Activated CD8-positive, alpha-beta T cell treated with anti-CD3 and anti-CD28 coated beads for 36 hours (primary cell): Measurements from ENCODE around the gene CLASRP. TPM values are rescaled to one million over a fixed set of nuclear protein-coding genes. Genes with fewer than 3 reads are reported as not detected.
"Not testable (repeated sequence)": the region's sequence is repeated elsewhere in the genome, so short reads cannot be mapped to it uniquely, and the experiment has no call there.

Experiments used
- ATAC-seq: fragments of 200-7000 bp; cut with Tn5 transposase; one replicate; pipeline ENCODE4 v1.10.0; 2021; ENCODE audit warnings: mild to moderate bottlenecking, moderate library complexity
- CTCF ChIA-PET: fragments of 350-600 bp; sonication (Branson Sonifier 250); formaldehyde crosslinking; loops from one replicate; lab custom pipeline; 2021; ENCODE audit warnings: antibody characterized with exemption; lab: Charles Lee
- POLR2A ChIA-PET: fragments of 350-600 bp; sonication (Branson Sonifier 250); formaldehyde crosslinking; loops from one replicate; lab custom pipeline; 2021; ENCODE audit warnings: antibody characterized with exemption; lab: Charles Lee
- DNase-seq: peaks from one replicate; pipeline ENCODE4 v3.0.0-alpha.2; 2020
- H3K27ac Mint-ChIP-seq: one replicate; pipeline ENCODE4 v1.8.0; 2021; ENCODE audit warnings: mild to moderate bottlenecking, mixed read lengths
- H3K27me3 Mint-ChIP-seq: one replicate; pipeline ENCODE4 v1.8.0; 2021; ENCODE audit warnings: mixed read lengths
- H3K36me3 Mint-ChIP-seq: one replicate; pipeline ENCODE4 v1.8.0; 2021; ENCODE audit warnings: low read depth, mixed read lengths
- H3K4me1 Mint-ChIP-seq: one replicate; pipeline ENCODE4 v1.8.0; 2021; ENCODE audit warnings: low read depth, mixed read lengths
- H3K4me3 Mint-ChIP-seq: one replicate; pipeline ENCODE4 v1.8.0; 2021; ENCODE audit warnings: mild to moderate bottlenecking, moderate library complexity, mixed read lengths
- H3K9me3 Mint-ChIP-seq: one replicate; pipeline ENCODE4 v1.8.0; 2021; ENCODE audit warnings: mixed read lengths
- intact Hi-C: fragments of 100-400 bp; cut with micrococcal nuclease; formaldehyde crosslinking; loops from one replicate; pipeline ENCODE4 v1.10.0; 2022
- total RNA-seq, 2 experiments: library from RNA; stranded (reverse); gene quantifications; one replicate each; pipeline ENCODE4 v1.2.3, GENCODE V29; 2021
- TF ChIP-seq, protein P1 (sequence below): fragments of 200-600 bp; IDR thresholded peaks from one replicate; pipeline ENCODE4 v1.8.0; 2022; ENCODE audit warnings: antibody characterized with exemption, mild to moderate bottlenecking

Gene CLASRP
- total RNA-seq, 2 experiments from 2014 or later = 72.7 to 80.5 TPM

DNA sequence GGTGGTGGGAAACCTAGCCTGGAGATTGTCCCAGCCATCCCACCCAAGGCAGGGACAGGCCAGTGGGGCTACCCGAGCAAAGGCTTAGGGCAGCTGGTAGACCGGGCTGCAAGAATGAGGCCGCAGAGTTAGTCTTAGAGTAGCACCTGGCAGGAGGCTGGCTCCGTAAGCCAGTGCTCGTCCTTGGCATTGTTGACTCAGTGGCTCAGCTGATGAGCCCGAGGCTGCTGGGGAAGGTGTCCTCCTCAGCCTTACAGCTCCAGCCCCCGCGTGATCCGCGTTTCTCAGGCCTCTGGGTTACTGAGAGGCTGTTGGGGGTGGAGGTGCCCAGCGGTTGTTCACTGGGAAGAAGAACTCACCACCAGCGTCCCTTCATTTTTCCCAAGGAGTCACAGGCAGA, 78.8 kb downstream of the CLASRP start:
- ChIA-PET CTCF (interaction anchor here (0.9 to 2.9 kb wide), 5 partner anchors 8 to 31 kb away, joined by 3 to 16 read pairs (median 3); partner anchors contain the start of gene PPP1R37), POLR2A (interaction anchor here (0.7 to 2.1 kb wide), 6 partner anchors 15 to 134 kb away, joined by 3 to 14 read pairs (median 6); partner anchors contain the start of genes PPP1R37 and TRAPPC6A)
- DNase-seq (peak; percentile 53), ATAC-seq (peak; percentile 6)
- TF ChIP-seq, protein P1, sequence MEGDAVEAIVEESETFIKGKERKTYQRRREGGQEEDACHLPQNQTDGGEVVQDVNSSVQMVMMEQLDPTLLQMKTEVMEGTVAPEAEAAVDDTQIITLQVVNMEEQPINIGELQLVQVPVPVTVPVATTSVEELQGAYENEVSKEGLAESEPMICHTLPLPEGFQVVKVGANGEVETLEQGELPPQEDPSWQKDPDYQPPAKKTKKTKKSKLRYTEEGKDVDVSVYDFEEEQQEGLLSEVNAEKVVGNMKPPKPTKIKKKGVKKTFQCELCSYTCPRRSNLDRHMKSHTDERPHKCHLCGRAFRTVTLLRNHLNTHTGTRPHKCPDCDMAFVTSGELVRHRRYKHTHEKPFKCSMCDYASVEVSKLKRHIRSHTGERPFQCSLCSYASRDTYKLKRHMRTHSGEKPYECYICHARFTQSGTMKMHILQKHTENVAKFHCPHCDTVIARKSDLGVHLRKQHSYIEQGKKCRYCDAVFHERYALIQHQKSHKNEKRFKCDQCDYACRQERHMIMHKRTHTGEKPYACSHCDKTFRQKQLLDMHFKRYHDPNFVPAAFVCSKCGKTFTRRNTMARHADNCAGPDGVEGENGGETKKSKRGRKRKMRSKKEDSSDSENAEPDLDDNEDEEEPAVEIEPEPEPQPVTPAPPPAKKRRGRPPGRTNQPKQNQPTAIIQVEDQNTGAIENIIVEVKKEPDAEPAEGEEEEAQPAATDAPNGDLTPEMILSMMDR = no peak
- no peaks in the 10 kb centered on the region for H3K9me3 Mint-ChIP-seq
- no peaks in the 10 kb centered on the region for H3K36me3 Mint-ChIP-seq
- no peaks in the 10 kb centered on the region for H3K27me3 Mint-ChIP-seq
- peak overlapping the region; percentile 44 for H3K4me3 Mint-ChIP-seq
- H3K4me1 Mint-ChIP-seq = peaks cover 84% of the 10 kb centered on the region
- peak overlapping the region; percentile 63 for H3K27ac Mint-ChIP-seq
- intact Hi-C loops = no loop called here

DNA sequence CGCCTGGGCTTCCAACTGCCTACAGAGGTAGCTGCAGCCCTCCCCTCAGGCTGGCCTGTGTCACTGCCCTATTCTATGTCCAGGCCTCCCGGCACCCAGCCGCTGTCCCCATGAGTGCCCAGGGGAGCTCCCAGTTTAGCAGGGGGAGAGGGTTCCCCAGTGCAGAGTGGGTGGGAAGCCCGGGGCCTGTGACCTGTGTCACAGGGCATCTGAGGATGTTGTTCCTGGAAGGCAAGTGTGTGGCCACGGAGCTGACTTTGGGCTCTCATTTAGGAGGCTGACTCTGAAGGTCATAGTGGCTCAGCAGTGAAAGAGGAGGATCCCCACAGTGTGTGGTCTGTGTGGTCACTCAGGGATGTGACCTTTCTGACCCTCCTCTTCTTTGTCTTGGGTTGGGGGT, 79.3 kb downstream of the CLASRP start:
- TF ChIP-seq, protein P1 = no peak
- intact Hi-C loops = no loop called here
- H3K4me1 Mint-ChIP-seq = peaks cover 84% of the 10 kb centered on the region
- peak overlapping the region; percentile 44 for H3K4me3 Mint-ChIP-seq
- no peaks in the 10 kb centered on the region for H3K36me3 Mint-ChIP-seq
- CTCF ChIA-PET = interaction anchor here (0.9 to 2.9 kb wide), 6 partner anchors 7 to 30 kb away, joined by 3 to 16 read pairs (median 3); partner anchors contain the start of gene PPP1R37
- no peaks in the 10 kb centered on the region for H3K27me3 Mint-ChIP-seq
- POLR2A ChIA-PET = interaction anchor here (0.6 to 2.1 kb wide), 6 partner anchors 15 to 59 kb away, joined by 3 to 14 read pairs (median 6); partner anchors contain the start of genes PPP1R37 and TRAPPC6A
- no peaks in the 10 kb centered on the region for H3K9me3 Mint-ChIP-seq
- DNase-seq (peak; percentile 23), ATAC-seq (no peak)
- H3K27ac Mint-ChIP-seq = peak overlapping the region; percentile 79

DNA sequence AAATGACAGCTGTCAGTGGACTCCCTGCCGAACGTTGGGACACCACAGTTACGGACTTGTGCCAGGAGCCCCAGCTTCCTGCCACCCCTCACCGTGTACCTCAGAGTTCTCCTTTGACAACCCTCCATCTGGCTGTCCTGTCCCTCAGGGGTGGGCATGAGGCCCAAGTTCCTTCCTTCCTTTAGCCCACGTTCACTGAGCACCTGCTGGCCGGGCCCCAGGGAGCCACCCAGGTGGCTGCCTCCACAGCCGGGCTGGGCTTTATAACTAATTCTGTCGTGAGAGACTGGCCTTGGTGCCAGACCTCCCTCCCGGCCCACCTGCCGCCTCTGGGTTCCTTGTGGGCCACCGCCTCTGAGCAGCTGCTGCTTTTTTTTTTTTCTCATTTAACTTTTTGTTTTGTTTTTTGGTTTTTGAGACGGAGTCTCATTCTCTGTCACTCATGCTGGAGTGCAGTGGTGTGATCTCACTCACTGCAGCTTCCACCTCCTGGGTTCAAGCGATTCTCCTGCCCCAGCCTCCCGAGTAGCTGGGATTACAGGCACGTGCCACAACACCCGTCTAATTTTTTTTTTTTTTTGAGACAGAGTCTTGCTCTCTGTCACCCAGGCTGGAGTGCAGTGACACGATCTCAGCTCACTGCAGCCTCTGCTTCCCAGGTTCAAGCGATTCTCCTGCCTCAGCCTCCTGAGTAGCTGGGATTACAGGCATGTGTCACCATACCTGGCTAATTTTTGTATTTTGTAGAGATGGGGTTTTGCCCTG, 79.9 kb downstream of the CLASRP start:
- CTCF ChIA-PET = interaction anchor here (1.0 to 1.9 kb wide), 5 partner anchors 10 to 30 kb away, joined by 3 to 11 read pairs (median 3); partner anchors contain the start of gene PPP1R37
- DNase-seq = peak; percentile 44
- intact Hi-C loops, H3K27me3 Mint-ChIP-seq, ATAC-seq, H3K9me3 Mint-ChIP-seq, H3K36me3 Mint-ChIP-seq: not testable (repeated sequence)
- POLR2A ChIA-PET = interaction anchor here (0.5 to 2.1 kb wide), 6 partner anchors 16 to 59 kb away, joined by 3 to 14 read pairs (median 7); partner anchors contain the start of gene PPP1R37
- H3K27ac Mint-ChIP-seq = peak overlapping the region; percentile 79
- peaks cover 83% of the 10 kb centered on the region for H3K4me1 Mint-ChIP-seq
- peak overlapping the region; percentile 44 for H3K4me3 Mint-ChIP-seq

DNA sequence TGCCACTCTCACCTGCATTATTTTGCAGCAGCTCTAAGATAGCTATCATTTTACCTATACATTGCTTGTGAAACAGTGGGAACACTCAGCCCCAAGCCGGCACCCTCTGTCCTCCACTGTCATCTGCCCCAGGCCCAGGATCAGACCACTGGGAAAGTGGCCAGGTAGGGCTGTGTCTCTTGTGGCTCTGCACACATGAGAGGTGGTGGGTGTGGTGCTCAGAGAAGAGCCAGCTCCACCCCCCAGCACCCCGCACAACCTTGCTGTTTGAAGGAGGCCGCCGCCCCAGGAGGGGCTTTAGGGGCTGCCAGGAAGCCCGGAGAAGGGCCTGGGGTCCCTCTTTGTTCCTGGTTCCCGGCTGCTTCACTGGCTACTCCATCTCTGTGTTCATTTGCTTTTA, 80.7 kb downstream of the CLASRP start:
- ChIA-PET POLR2A (interaction anchor here (2.1 kb wide), 2 partner anchors 16 to 27 kb away, joined by 7 read pairs; partner anchors contain the start of gene PPP1R37), CTCF (interaction anchor here (1.2 to 1.5 kb wide), 2 partner anchors 9 to 15 kb away, joined by 3 read pairs; no protein-coding TSS in a partner anchor)
- Mint-ChIP-seq H3K27me3 (no peaks in the 10 kb centered on the region), H3K27ac (no peak overlapping the region), H3K4me3 (no peak overlapping the region), H3K36me3 (no peaks in the 10 kb centered on the region), H3K9me3 (no peaks in the 10 kb centered on the region), H3K4me1 (peaks cover 78% of the 10 kb centered on the region)
- intact Hi-C loops = no loop called here
- TF ChIP-seq, protein P1 = no peak
- DNase-seq = no peak
- ATAC-seq = no peak

Other genes with a start within 250 kb of the CLASRP start
- gene BCAM, start 229.9 kb upstream of the CLASRP start, total RNA-seq = not detected
- gene NECTIN2, start 192.7 kb upstream of the CLASRP start, total RNA-seq = under 1 TPM; 0.36 to 0.65 TPM
- 100 to 1,000 TPM; 134 to 138 TPM for gene TOMM40, start 147.8 kb upstream of the CLASRP start, total RNA-seq
- gene APOE, start 133.2 kb upstream of the CLASRP start, total RNA-seq = 1 to 10 TPM in 1 of 2 experiments, under 1 TPM in 1; 0.87 to 1.2 TPM
- gene APOC1, start 124.4 kb upstream of the CLASRP start, total RNA-seq = 1 to 10 TPM; 2.5 to 3.6 TPM
- gene APOC4, start 96.8 kb upstream of the CLASRP start, total RNA-seq = not detected
- gene APOC2, start 93.0 kb upstream of the CLASRP start, total RNA-seq = not detected
- gene CLPTM1, start 83.7 kb upstream of the CLASRP start, total RNA-seq = 10 to 100 TPM; 38.6 to 39.8 TPM
- 10 to 100 TPM; 37.6 to 37.9 TPM for gene RELB, start 37.6 kb upstream of the CLASRP start, total RNA-seq
- 1 to 10 TPM; 5.0 to 6.3 TPM for gene ZNF296, start 37.4 kb downstream of the CLASRP start, total RNA-seq
- gene GEMIN7, start 40.2 kb downstream of the CLASRP start, total RNA-seq = 10 to 100 TPM; 44.1 to 46.8 TPM
- gene PPP1R37, start 54.1 kb downstream of the CLASRP start, total RNA-seq = 10 to 100 TPM; 20.9 to 21.2 TPM
- gene NKPD1, start 121.9 kb downstream of the CLASRP start, total RNA-seq = under 1 TPM; 0.07 to 0.16 TPM
- gene TRAPPC6A, start 139.2 kb downstream of the CLASRP start, total RNA-seq = 10 to 100 TPM; 27.3 to 28.8 TPM
- 10 to 100 TPM in 1 of 2 experiments, 1 to 10 TPM in 1; 8.9 to 10.8 TPM for gene BLOC1S3, start 139.7 kb downstream of the CLASRP start, total RNA-seq
- not detected for gene EXOC3L2, start 206.4 kb downstream of the CLASRP start, total RNA-seq
- gene MARK4, start 212.2 kb downstream of the CLASRP start, total RNA-seq = 10 to 100 TPM; 18.5 to 19.9 TPM